K562 (cell line): Measurements from ENCODE around the gene CDCA3.

Experiments used
- CTCF ChIP-seq, 3 experiments: IDR thresholded peaks in 2 of 3; conservative IDR thresholded peaks in 1 of 3; 2 replicates each; pipeline ENCODE4 v1.5.1; 2011 to 2012; ENCODE audit warnings: low read length in 3 of 3, mild to moderate bottlenecking in 3 of 3, control low read depth in 2 of 3, improper control_type of control experiment in 1 of 3, inconsistent platforms in 1 of 3, low read depth in 1 of 3, mixed read lengths in 1 of 3, moderate library complexity in 1 of 3; ENCODE audit not compliant: insufficient read depth in 2 of 3
- MTF1 ChIP-seq: fragments of 250-450 bp; sonication (Bioruptor Pico); IDR thresholded peaks from 2 replicates; pipeline ENCODE4 v1.9.0; 2021; ENCODE audit warnings: moderate library complexity, mild to moderate bottlenecking, inconsistent platforms, borderline replicate concordance
- SNRNP70 ChIP-seq: fragments of 200-400 bp; formaldehyde crosslinking; optimal IDR thresholded peaks from 2 replicates; pipeline ENCODE3; 2017; ENCODE audit warnings: low read depth, low read length

GRCh38 chr12:6827437-6827911, 23.6 kb downstream of the CDCA3 start:
- TF ChIP-seq SNRNP70 = no peak
- TF ChIP-seq MTF1 (CRISPR knock-in tag) = no peak
- TF ChIP-seq CTCF (IDR thresholded peaks at IDR 0.05 in 2 of 3, conservative IDR thresholded peaks at IDR 0.05 in 1 of 3; ENCODE audit: insufficient read depth in 2 of 3, low read depth in 1 of 3, low read length in 3 of 3) = no peak
